HepG2 (cell line): ENCODE data around the gene PRPF38A. TPM values are rescaled to one million over a fixed set of nuclear protein-coding genes. Genes with fewer than 3 reads are reported as not detected.

ENCODE experiments used
- DRAP1 ChIP-seq: IDR thresholded peaks from 2 replicates; pipeline ENCODE4 v1.6.1; 2016; ENCODE audit warnings: missing genetic modification reagents, missing compliant biosample characterization
- EEA1 ChIP-seq: sonication (generic); formaldehyde crosslinking; IDR thresholded peaks from 2 replicates; pipeline ENCODE4 v1.5.1; 2020; ENCODE audit warnings: mild to moderate bottlenecking, missing genetic modification reagents, borderline replicate concordance
- ERF ChIP-seq: IDR thresholded peaks from 2 replicates; pipeline ENCODE4 v1.6.1; 2018; ENCODE audit warnings: missing biosample characterization, missing genetic modification reagents
- FOXP4 ChIP-seq: sonication (generic); formaldehyde crosslinking; IDR thresholded peaks from 2 replicates; pipeline ENCODE4 v1.4.0; 2020; ENCODE audit warnings: missing genetic modification reagents
- GATAD1 ChIP-seq: IDR thresholded peaks from 2 replicates; pipeline ENCODE4 v1.6.1; 2016; ENCODE audit warnings: missing genetic modification reagents, missing compliant biosample characterization
- GTF3A ChIP-seq: sonication (generic); formaldehyde crosslinking; conservative IDR thresholded peaks from 2 replicates; pipeline ENCODE4 v1.4.0; 2020; ENCODE audit warnings: mild to moderate bottlenecking, missing genetic modification reagents
- HMGXB4 ChIP-seq, 2 experiments: sonication (generic) in 1 of 2; formaldehyde crosslinking in 1 of 2; IDR thresholded peaks; 2 replicates each; pipeline versions ENCODE4 v1.4.0 to v1.6.1; 2018 to 2020; ENCODE audit warnings: missing genetic modification reagents in 2 of 2, borderline replicate concordance in 1 of 2, low read depth in 1 of 2, mild to moderate bottlenecking in 1 of 2, missing biosample characterization in 1 of 2
- JUND ChIP-seq: sonication (generic); formaldehyde crosslinking; IDR thresholded peaks from 2 replicates; pipeline ENCODE4 v1.8.0; 2022; ENCODE audit warnings: mild to moderate bottlenecking, missing genetic modification reagents
- MEIS1 ChIP-seq: sonication (generic); formaldehyde crosslinking; IDR thresholded peaks from 2 replicates; pipeline ENCODE4 v1.9.0; 2021; ENCODE audit warnings: mild to moderate bottlenecking, missing genetic modification reagents, moderate library complexity, borderline replicate concordance
- MIER3 ChIP-seq: IDR thresholded peaks from 2 replicates; pipeline ENCODE4 v1.6.1; 2016; ENCODE audit warnings: missing compliant biosample characterization, borderline replicate concordance
- MXD3 ChIP-seq: IDR thresholded peaks from 2 replicates; pipeline ENCODE4 v1.6.1; 2016; ENCODE audit warnings: mild to moderate bottlenecking, missing biosample characterization, missing genetic modification reagents
- NFATC3 ChIP-seq: sonication (generic); formaldehyde crosslinking; IDR thresholded peaks from 2 replicates; pipeline ENCODE4 v1.5.1; 2020; ENCODE audit warnings: mild to moderate bottlenecking, missing genetic modification reagents
- POLR2A ChIP-seq, 2 experiments: IDR thresholded peaks; 2 replicates each; pipeline ENCODE4 v1.6.1; 2011; ENCODE audit warnings: low read depth in 2 of 2, low read length in 2 of 2, mild to moderate bottlenecking in 1 of 2, moderate library complexity in 1 of 2; ENCODE audit not compliant: insufficient read depth in 1 of 2
- REPIN1 ChIP-seq: sonication (generic); formaldehyde crosslinking; IDR thresholded peaks from 2 replicates; pipeline ENCODE4 v1.8.0; 2022; ENCODE audit warnings: missing genetic modification reagents, low read depth, mild to moderate bottlenecking, borderline replicate concordance
- ZBTB7A ChIP-seq: sonication (generic); formaldehyde crosslinking; IDR thresholded peaks from 2 replicates; pipeline ENCODE4 v1.8.0; 2022; ENCODE audit warnings: mild to moderate bottlenecking, missing genetic modification reagents
- ZNF180 ChIP-seq: sonication (generic); formaldehyde crosslinking; IDR thresholded peaks from 2 replicates; pipeline ENCODE4 v1.4.0; 2020; ENCODE audit warnings: low read depth, missing genetic modification reagents, borderline replicate concordance
- polyA plus RNA-seq, 8 experiments: library from polyadenylated mRNA; depleted of rRNA in 3 of 8; stranded (reverse) in 7 of 8; unstranded in 1 of 8; fragments of >200 nt; fragmentation: Illumina TruSeq in 4 of 8; extraction: Trizol in 4 of 8; gene quantifications; 2 replicates each; pipeline versions ENCODE4 v1.2.1 to v1.2.3, GENCODE V29; 2011 to 2016; ENCODE audit warnings: low read depth in 4 of 8, missing spikeins in 1 of 8, mixed read lengths in 1 of 8; ENCODE audit not compliant: insufficient read depth in 1 of 8
- total RNA-seq, 5 experiments: library from RNA; depleted of rRNA; stranded (reverse); fragments of >200 nt; fragmentation: Illumina TruSeq; extraction: Trizol; gene quantifications; 2 replicates each; pipeline ENCODE4 v1.2.3, GENCODE V29; 2016; ENCODE audit warnings: low read depth in 1 of 5
- TF ChIP-seq, protein P1 (sequence below): sonication (generic); formaldehyde crosslinking; IDR thresholded peaks from 2 replicates; pipeline ENCODE4 v1.5.1; 2020; ENCODE audit warnings: mild to moderate bottlenecking, missing genetic modification reagents, borderline replicate concordance

The PRPF38A gene
- total and polyA plus RNA-seq, 2 of the 13 experiments (the other 11 are each of a cell fraction or from before 2014, with no cell fraction given), result 18.3 to 45.5 TPM

GRCh38 chr1:52368383-52369172, 35.8 kb upstream of the PRPF38A start (continued):
- TF ChIP-seq HMGXB4 (CRISPR knock-in tag; IDR thresholded peaks at IDR 0.05; ENCODE audit: borderline replicate concordance in 1 of 2, low read depth in 1 of 2) (peak; percentile 48 to 67; a peak in 3 of 4 replicates), JUND (CRISPR knock-in tag) (no peak), NFATC3 (CRISPR knock-in tag) (0 out of 2 replicates have a peak, but pooled peaks have one; percentile 28), MEIS1 (CRISPR knock-in tag) (no peak), POLR2A (IDR thresholded peaks at IDR 0.05; ENCODE audit: insufficient read depth in 1 of 2, low read depth in 2 of 2, low read length in 2 of 2) (0 out of 4 replicates have a peak, but pooled peaks of 1 of the 2 experiments have one; percentile 15), REPIN1 (0 out of 2 replicates have a peak, but pooled peaks have one; percentile 52), MIER3 (CRISPR knock-in tag) (no peak), EEA1 (CRISPR knock-in tag) (0 out of 2 replicates have a peak, but pooled peaks have one; percentile 48), FOXP4 (CRISPR knock-in tag) (no peak), GTF3A (CRISPR knock-in tag) (no peak), GATAD1 (CRISPR knock-in tag) (0 out of 2 replicates have a peak, but pooled peaks have one; percentile 11), ZBTB7A (peak; percentile 81), ZNF180 (CRISPR knock-in tag) (no peak), DRAP1 (CRISPR knock-in tag) (peak; percentile 17; the same call in 1 of the 2 replicates), ERF (CRISPR knock-in tag) (peak; percentile 62), MXD3 (CRISPR knock-in tag) (no peak)
- TF ChIP-seq, protein P1, sequence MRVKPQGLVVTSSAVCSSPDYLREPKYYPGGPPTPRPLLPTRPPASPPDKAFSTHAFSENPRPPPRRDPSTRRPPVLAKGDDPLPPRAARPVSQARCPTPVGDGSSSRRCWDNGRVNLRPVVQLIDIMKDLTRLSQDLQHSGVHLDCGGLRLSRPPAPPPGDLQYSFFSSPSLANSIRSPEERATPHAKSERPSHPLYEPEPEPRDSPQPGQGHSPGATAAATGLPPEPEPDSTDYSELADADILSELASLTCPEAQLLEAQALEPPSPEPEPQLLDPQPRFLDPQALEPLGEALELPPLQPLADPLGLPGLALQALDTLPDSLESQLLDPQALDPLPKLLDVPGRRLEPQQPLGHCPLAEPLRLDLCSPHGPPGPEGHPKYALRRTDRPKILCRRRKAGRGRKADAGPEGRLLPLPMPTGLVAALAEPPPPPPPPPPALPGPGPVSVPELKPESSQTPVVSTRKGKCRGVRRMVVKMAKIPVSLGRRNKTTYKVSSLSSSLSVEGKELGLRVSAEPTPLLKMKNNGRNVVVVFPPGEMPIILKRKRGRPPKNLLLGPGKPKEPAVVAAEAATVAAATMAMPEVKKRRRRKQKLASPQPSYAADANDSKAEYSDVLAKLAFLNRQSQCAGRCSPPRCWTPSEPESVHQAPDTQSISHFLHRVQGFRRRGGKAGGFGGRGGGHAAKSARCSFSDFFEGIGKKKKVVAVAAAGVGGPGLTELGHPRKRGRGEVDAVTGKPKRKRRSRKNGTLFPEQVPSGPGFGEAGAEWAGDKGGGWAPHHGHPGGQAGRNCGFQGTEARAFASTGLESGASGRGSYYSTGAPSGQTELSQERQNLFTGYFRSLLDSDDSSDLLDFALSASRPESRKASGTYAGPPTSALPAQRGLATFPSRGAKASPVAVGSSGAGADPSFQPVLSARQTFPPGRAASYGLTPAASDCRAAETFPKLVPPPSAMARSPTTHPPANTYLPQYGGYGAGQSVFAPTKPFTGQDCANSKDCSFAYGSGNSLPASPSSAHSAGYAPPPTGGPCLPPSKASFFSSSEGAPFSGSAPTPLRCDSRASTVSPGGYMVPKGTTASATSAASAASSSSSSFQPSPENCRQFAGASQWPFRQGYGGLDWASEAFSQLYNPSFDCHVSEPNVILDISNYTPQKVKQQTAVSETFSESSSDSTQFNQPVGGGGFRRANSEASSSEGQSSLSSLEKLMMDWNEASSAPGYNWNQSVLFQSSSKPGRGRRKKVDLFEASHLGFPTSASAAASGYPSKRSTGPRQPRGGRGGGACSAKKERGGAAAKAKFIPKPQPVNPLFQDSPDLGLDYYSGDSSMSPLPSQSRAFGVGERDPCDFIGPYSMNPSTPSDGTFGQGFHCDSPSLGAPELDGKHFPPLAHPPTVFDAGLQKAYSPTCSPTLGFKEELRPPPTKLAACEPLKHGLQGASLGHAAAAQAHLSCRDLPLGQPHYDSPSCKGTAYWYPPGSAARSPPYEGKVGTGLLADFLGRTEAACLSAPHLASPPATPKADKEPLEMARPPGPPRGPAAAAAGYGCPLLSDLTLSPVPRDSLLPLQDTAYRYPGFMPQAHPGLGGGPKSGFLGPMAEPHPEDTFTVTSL (CRISPR knock-in tag), result no peak
